CD4-positive, alpha-beta T cell treated with Interleukin-21 for 1 hour (primary cell): ENCODE data around the gene MYCBP2.
"Not testable (repeated sequence)": the region's sequence is repeated elsewhere in the genome, so short reads cannot be mapped to it uniquely, and the experiment has no call there.

Experiments used
- DNase-seq: peaks from one replicate; pipeline ENCODE4 v3.0.0-alpha.2; 2020

Gene MYCBP2

GRCh38 chr13:77326905-77327604 lies at the start of gene MYCBP2:
MYCBP2 (minus strand) TSS chr13:77327094; CDS start chr13:77326775, 319 bp downstream.
- DNase-seq: peak; percentile 98

GRCh38 chr13:77375560-77376108 lies 48.7 kb upstream of the MYCBP2 start:
- no peak for DNase-seq

- no peak for DNase-seq
Observed at GRCh38 chr13:77374786-77375185, 47.9 kb upstream of the MYCBP2 start.

- DNase-seq: no peak
Observed at GRCh38 chr13:77374339-77374738, 47.4 kb upstream of the MYCBP2 start.

- DNase-seq: no peak
Observed at GRCh38 chr13:77373502-77373901, 46.6 kb upstream of the MYCBP2 start.

GRCh38 chr13:77372275-77372674 lies 45.4 kb upstream of the MYCBP2 start:
- no peak for DNase-seq

- no peak for DNase-seq
Observed at GRCh38 chr13:77370888-77371287, 44.0 kb upstream of the MYCBP2 start.

GRCh38 chr13:77362166-77362565 lies 35.3 kb upstream of the MYCBP2 start:
- no peak for DNase-seq

GRCh38 chr13:77360032-77360685 lies 33.3 kb upstream of the MYCBP2 start:
- DNase-seq: no peak

- no peak for DNase-seq
Observed at GRCh38 chr13:77359171-77359570, 32.3 kb upstream of the MYCBP2 start.

- no peak for DNase-seq
Observed at GRCh38 chr13:77358001-77358400, 31.1 kb upstream of the MYCBP2 start.

GRCh38 chr13:77356155-77356554 lies 29.3 kb upstream of the MYCBP2 start:
- no peak for DNase-seq

GRCh38 chr13:77353995-77354394 lies 27.1 kb upstream of the MYCBP2 start:
- no peak for DNase-seq

- DNase-seq: no peak
Observed at GRCh38 chr13:77351315-77351714, 24.4 kb upstream of the MYCBP2 start.

GRCh38 chr13:77350811-77351210 lies 23.9 kb upstream of the MYCBP2 start:
- no peak for DNase-seq

- no peak for DNase-seq
Observed at GRCh38 chr13:77349365-77349764, 22.5 kb upstream of the MYCBP2 start.

- not testable (repeated sequence) for DNase-seq
Observed at GRCh38 chr13:77347351-77347750, 20.5 kb upstream of the MYCBP2 start.

GRCh38 chr13:77345150-77345780 lies 18.4 kb upstream of the MYCBP2 start:
- DNase-seq: peak; percentile 44

GRCh38 chr13:77343841-77344240 lies 16.9 kb upstream of the MYCBP2 start:
- DNase-seq: no peak

- DNase-seq: no peak
Observed at GRCh38 chr13:77339408-77339807, 12.5 kb upstream of the MYCBP2 start.

GRCh38 chr13:77338961-77339401 lies 12.1 kb upstream of the MYCBP2 start:
- no peak for DNase-seq

- DNase-seq: no peak
Observed at GRCh38 chr13:77338329-77338728, 11.4 kb upstream of the MYCBP2 start.

- DNase-seq: no peak
Observed at GRCh38 chr13:77337159-77337558, 10.3 kb upstream of the MYCBP2 start.

- no peak for DNase-seq
Observed at GRCh38 chr13:77335543-77335942, 8.6 kb upstream of the MYCBP2 start.
